ENCODE data around the gene TCF19.
"Not testable (repeated sequence)": the region's sequence is repeated elsewhere in the genome, so short reads cannot be mapped to it uniquely, and the experiment has no call there.

- not testable (repeated sequence) for TF ChIP-seq POLR2A (IDR thresholded peaks at IDR 0.05); CTCF (IDR thresholded peaks at IDR 0.05 in 4 of 5, conservative IDR thresholded peaks at IDR 0.05 in 1 of 5)
These were observed 40.7 kb downstream of the TCF19 start for GRCh38 chr6:31199105-31199452.
